LNCaP clone FGC (cell line): Measurements from ENCODE around the gene AFF4.

Experiments used
- DNase-seq: peaks from one replicate; pipeline ENCODE4 v3.0.0-alpha.2; 2011; ENCODE audit warnings: low read depth
- H3K4me3 ChIP-seq: 2 replicates; pipeline ENCODE4 v1.5.1; 2011; ENCODE audit warnings: mild to moderate bottlenecking, low read depth, low read length, control low read depth
- TF ChIP-seq, protein P1 (sequence below): IDR thresholded peaks from 2 replicates; pipeline ENCODE4 v1.5.1; 2012; ENCODE audit warnings: mild to moderate bottlenecking; ENCODE audit not compliant: control insufficient read depth, insufficient read depth; ENCODE audit errors: extremely low read depth

AFF4 gene

DNA sequence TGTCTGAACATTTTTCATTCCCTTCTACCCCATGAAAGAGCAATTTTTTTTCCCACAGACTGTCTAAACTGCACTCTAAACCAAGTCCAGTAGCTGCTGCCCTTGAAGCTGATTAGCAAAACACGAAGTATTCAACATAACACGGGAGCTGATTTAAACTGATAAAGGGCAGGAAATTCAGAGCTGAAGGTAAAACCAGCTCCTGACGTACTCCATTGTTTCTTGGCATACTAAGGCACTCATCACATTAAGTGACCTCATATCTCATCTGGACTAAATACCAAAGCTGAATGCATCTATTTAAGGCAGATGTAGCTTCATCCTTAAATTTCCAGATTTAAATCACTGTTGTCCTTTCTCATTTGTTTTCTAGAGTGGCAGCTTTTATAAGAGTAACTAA, 109.1 kb downstream of the AFF4 start:
- DNase-seq, result no peak
- TF ChIP-seq, protein P1, sequence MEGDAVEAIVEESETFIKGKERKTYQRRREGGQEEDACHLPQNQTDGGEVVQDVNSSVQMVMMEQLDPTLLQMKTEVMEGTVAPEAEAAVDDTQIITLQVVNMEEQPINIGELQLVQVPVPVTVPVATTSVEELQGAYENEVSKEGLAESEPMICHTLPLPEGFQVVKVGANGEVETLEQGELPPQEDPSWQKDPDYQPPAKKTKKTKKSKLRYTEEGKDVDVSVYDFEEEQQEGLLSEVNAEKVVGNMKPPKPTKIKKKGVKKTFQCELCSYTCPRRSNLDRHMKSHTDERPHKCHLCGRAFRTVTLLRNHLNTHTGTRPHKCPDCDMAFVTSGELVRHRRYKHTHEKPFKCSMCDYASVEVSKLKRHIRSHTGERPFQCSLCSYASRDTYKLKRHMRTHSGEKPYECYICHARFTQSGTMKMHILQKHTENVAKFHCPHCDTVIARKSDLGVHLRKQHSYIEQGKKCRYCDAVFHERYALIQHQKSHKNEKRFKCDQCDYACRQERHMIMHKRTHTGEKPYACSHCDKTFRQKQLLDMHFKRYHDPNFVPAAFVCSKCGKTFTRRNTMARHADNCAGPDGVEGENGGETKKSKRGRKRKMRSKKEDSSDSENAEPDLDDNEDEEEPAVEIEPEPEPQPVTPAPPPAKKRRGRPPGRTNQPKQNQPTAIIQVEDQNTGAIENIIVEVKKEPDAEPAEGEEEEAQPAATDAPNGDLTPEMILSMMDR, result no peak
- no peak overlapping the region for H3K4me3 ChIP-seq

DNA sequence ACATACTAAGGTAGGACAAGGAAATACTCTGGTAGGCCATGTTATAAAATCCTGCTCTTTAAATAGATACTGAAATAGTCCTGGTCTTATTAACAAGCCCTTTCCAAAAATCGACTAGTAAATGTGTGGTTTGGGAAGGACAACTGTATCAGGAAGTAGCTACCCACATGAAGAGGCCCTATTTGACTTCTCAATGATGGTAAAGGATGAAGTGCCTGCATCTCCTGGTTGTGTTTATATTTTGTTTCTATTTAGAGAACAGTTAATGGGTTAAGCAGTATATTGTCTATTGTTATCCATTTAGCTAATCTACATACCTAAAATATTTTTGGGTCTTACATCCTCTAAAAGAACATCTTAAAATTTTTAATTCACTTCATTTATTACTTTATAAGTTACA, 109.6 kb downstream of the AFF4 start:
- no peak overlapping the region for H3K4me3 ChIP-seq
- TF ChIP-seq, protein P1, result no peak
- DNase-seq, result no peak

- TF ChIP-seq, protein P1, result no peak
- DNase-seq, result peak; percentile 91
- H3K4me3 ChIP-seq, result no peak overlapping the region
Observed at GRCh38 chr5:132853323-132853722, 110.1 kb downstream of the AFF4 start.

DNA sequence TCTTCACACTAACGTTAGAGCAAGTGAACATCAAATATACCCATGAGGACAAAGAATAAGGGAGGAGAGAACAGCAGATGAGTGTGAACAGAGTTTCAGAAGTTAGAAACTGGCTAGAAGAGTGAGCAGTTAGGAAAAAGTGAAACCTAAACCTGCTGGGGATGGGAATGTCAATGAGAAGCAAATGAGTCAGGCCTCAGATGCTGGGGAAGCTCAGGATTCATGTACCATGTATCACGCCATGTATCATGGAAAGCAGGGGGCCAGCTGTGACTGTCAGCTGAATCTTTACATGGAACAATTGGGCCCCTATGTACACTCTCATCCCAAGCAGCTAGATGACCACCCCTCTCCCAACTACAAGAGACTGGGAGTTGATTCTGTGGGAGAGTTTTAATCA, 113.4 kb downstream of the AFF4 start:
- no peak for DNase-seq
- H3K4me3 ChIP-seq, result no peak overlapping the region
- TF ChIP-seq, protein P1, result no peak

- H3K4me3 ChIP-seq, result no peak overlapping the region
- DNase-seq, result no peak
- TF ChIP-seq, protein P1, result no peak
Observed at GRCh38 chr5:132849347-132849746, 114.1 kb downstream of the AFF4 start.

DNA sequence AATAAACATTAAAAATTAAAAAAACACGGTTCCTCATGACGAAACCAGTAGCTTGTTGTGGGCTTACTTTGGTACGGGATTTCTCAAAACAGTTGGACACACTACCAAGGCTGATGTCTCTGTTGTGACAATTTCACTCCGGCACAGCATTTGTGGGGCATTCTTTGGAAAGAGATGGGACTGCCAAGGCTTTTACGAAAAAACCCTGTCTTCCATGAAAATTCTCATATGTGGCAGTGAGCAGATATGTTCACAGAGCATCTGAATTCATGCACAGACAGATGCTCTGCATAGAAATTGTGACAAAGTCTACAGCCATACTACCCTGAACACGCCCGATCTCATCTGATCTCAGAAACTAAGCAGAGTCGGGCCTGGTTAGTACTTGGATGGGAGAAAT, 115.2 kb downstream of the AFF4 start:
- no peak for DNase-seq
- H3K4me3 ChIP-seq, result no peak overlapping the region
- TF ChIP-seq, protein P1, result no peak

GRCh38 chr5:132841305-132841704, 122.1 kb downstream of the AFF4 start:
- TF ChIP-seq, protein P1, result no peak
- no peak overlapping the region for H3K4me3 ChIP-seq
- no peak for DNase-seq
